IMR-90 (cell line): Measurements from ENCODE around the gene ACVRL1. TPM values are rescaled to one million over a fixed set of nuclear protein-coding genes. Genes with fewer than 3 reads are reported as not detected.
A peak's percentile ranks its signal among the peaks of the same experiment; 100 is the strongest.

Experiments
- ATAC-seq: fragments of 200-7000 bp; cut with Tn5 transposase; 2 replicates; pipeline ENCODE4 v1.9.1; 2020; ENCODE audit warnings: low read depth, mild to moderate bottlenecking, moderate library complexity
- BruUV-seq: library from RNA; stranded (reverse); fragments of 400-500 nt; replicated peaks from 2 replicates; lab custom pipeline; 2021; lab: Mats Ljungman, UMichigan
- CTCF ChIA-PET: fragments of 300-600 bp; formaldehyde crosslinking; extraction: SDS; loops from one replicate; lab custom pipeline; 2021; ENCODE audit warnings: antibody characterized with exemption; lab: Yijun Ruan, JAX
- POLR2A ChIA-PET: fragments of 300-600 bp; sonication (Branson Sonifier 250); formaldehyde crosslinking; loops from one replicate; lab custom pipeline; 2022; ENCODE audit warnings: antibody characterized with exemption; ENCODE audit not compliant: unreplicated experiment; lab: Charles Lee
- DNase-seq: peaks from one replicate; pipeline ENCODE4 v3.0.0; 2013
- H2AFZ ChIP-seq: replicated peaks from 2 replicates; pipeline ENCODE3; 2013; ENCODE audit warnings: low read length, mild to moderate bottlenecking; ENCODE audit not compliant: poor library complexity
- H2AK5ac ChIP-seq: 2 replicates; pipeline ENCODE4 v1.6.1; 2013; ENCODE audit warnings: low read depth, low read length, inconsistent platforms
- H2AK9ac ChIP-seq: replicated peaks from 2 replicates; pipeline ENCODE3; 2013; ENCODE audit warnings: mild to moderate bottlenecking, low read depth, low read length, moderate library complexity; ENCODE audit not compliant: poor library complexity
- H2BK120ac ChIP-seq: 2 replicates; pipeline ENCODE4 v1.6.1; 2013; ENCODE audit warnings: low read depth, low read length, inconsistent platforms
- H2BK15ac ChIP-seq: 3 replicates; pipeline ENCODE4 v1.6.1; 2013; ENCODE audit warnings: low read depth, low read length, inconsistent platforms
- H2BK20ac ChIP-seq: 2 replicates; pipeline ENCODE4 v1.6.1; 2013; ENCODE audit warnings: low read depth, mild to moderate bottlenecking, inconsistent platforms, low read length, moderate library complexity
- H2BK5ac ChIP-seq: 2 replicates; pipeline ENCODE4 v1.6.1; 2013; ENCODE audit warnings: mild to moderate bottlenecking, low read depth, low read length, inconsistent platforms; ENCODE audit not compliant: poor library complexity, severe bottlenecking
- H3K14ac ChIP-seq: replicated peaks from 2 replicates; pipeline ENCODE4 v1.6.1; 2013; ENCODE audit warnings: low read depth, low read length, inconsistent platforms
- H3K18ac ChIP-seq: 2 replicates; pipeline ENCODE4 v1.6.1; 2013; ENCODE audit warnings: low read depth, low read length, control low read depth
- H3K23ac ChIP-seq: 2 replicates; pipeline ENCODE4 v1.6.1; 2013; ENCODE audit warnings: low read depth, low read length, inconsistent platforms
- H3K27ac ChIP-seq: 2 replicates; pipeline ENCODE4 v1.5.1; 2013; ENCODE audit warnings: mild to moderate bottlenecking, control low read depth, low read length; ENCODE audit not compliant: insufficient read depth
- H3K27me3 ChIP-seq: 2 replicates; pipeline ENCODE4 v1.6.1; 2013; ENCODE audit warnings: low read length; ENCODE audit not compliant: control insufficient read depth, insufficient read depth
- H3K36me3 ChIP-seq: 2 replicates; pipeline ENCODE4 v1.6.1; 2013; ENCODE audit warnings: low read length, mixed read lengths; ENCODE audit not compliant: control insufficient read depth, insufficient read depth
- H3K4ac ChIP-seq: 2 replicates; pipeline ENCODE4 v1.6.1; 2013; ENCODE audit warnings: low read depth, low read length, inconsistent platforms
- H3K4me1 ChIP-seq: 2 replicates; pipeline ENCODE4 v1.6.1; 2013; ENCODE audit warnings: low read length, mixed read lengths; ENCODE audit not compliant: control insufficient read depth, insufficient read depth
- H3K4me2 ChIP-seq: 2 replicates; pipeline ENCODE4 v1.6.1; 2013; ENCODE audit warnings: low read depth, mild to moderate bottlenecking, control low read depth, low read length, moderate library complexity
- H3K4me3 ChIP-seq: 2 replicates; pipeline ENCODE4 v1.5.1; 2013; ENCODE audit warnings: low read depth, mild to moderate bottlenecking, control low read depth, low read length, moderate library complexity; ENCODE audit not compliant: insufficient read depth
- H3K56ac ChIP-seq: 2 replicates; pipeline ENCODE4 v1.6.1; 2013; ENCODE audit warnings: low read length, inconsistent platforms; ENCODE audit not compliant: insufficient read depth; ENCODE audit errors: extremely low read depth
- H3K79me1 ChIP-seq, 2 experiments: 2 replicates each; pipeline ENCODE4 v1.6.1; 2013; ENCODE audit warnings: low read length in 2 of 2, inconsistent platforms in 1 of 2, low read depth in 1 of 2
- H3K9ac ChIP-seq: 2 replicates; pipeline ENCODE4 v1.6.1; 2013; ENCODE audit warnings: low read depth, low read length, control low read depth
- H3K9me1 ChIP-seq: 2 replicates; pipeline ENCODE4 v1.6.1; 2013; ENCODE audit warnings: low read length, inconsistent platforms; ENCODE audit not compliant: insufficient read depth
- H3K9me3 ChIP-seq: 2 replicates; pipeline ENCODE4 v1.6.1; 2013; ENCODE audit warnings: low read length; ENCODE audit not compliant: control insufficient read depth, insufficient read depth
- H4K20me1 ChIP-seq: 2 replicates; pipeline ENCODE4 v1.6.1; 2013; ENCODE audit warnings: low read length, inconsistent platforms; ENCODE audit not compliant: insufficient read depth
- H4K5ac ChIP-seq: 2 replicates; pipeline ENCODE4 v1.6.1; 2013; ENCODE audit warnings: mild to moderate bottlenecking, low read depth, low read length, control low read depth
- H4K8ac ChIP-seq, 2 experiments: 2 replicates each; pipeline ENCODE4 v1.6.1; 2013; ENCODE audit warnings: low read depth in 2 of 2, low read length in 2 of 2, control low read depth in 1 of 2, inconsistent platforms in 1 of 2
- H4K91ac ChIP-seq: 2 replicates; pipeline ENCODE4 v1.6.1; 2013; ENCODE audit warnings: low read depth, low read length, inconsistent platforms; ENCODE audit not compliant: insufficient read depth
- BHLHE40 ChIP-seq: fragments of 150-350 bp; IDR thresholded peaks from 2 replicates; pipeline ENCODE4 v1.6.1; 2016; ENCODE audit warnings: mild to moderate bottlenecking, low read depth, low read length
- CEBPB ChIP-seq: IDR thresholded peaks from 2 replicates; pipeline ENCODE4 v1.6.1; 2012; ENCODE audit warnings: low read depth, low read length, improper control_type of control experiment
- FOS ChIP-seq: fragments of 150-350 bp; IDR thresholded peaks from 2 replicates; pipeline ENCODE4 v1.6.1; 2016; ENCODE audit warnings: low read depth, low read length
- MAFK ChIP-seq: IDR thresholded peaks from 2 replicates; pipeline ENCODE4 v1.6.1; 2012; ENCODE audit warnings: low read depth, low read length, improper control_type of control experiment
- MAZ ChIP-seq: IDR thresholded peaks from 2 replicates; pipeline ENCODE4 v1.6.1; 2012; ENCODE audit warnings: low read depth, mild to moderate bottlenecking, low read length, improper control_type of control experiment, moderate library complexity, borderline replicate concordance
- MXI1 ChIP-seq: IDR thresholded peaks from 2 replicates; pipeline ENCODE4 v1.6.1; 2012; ENCODE audit warnings: low read depth, mild to moderate bottlenecking, low read length, moderate library complexity, borderline replicate concordance
- NFE2L2 ChIP-seq: fragments of 150-350 bp; IDR thresholded peaks from 2 replicates; pipeline ENCODE4 v1.6.1; 2016; ENCODE audit warnings: low read depth, mild to moderate bottlenecking, low read length
- POLR2A ChIP-seq: IDR thresholded peaks from 2 replicates; pipeline ENCODE4 v1.6.1; 2012; ENCODE audit warnings: mild to moderate bottlenecking, low read depth, low read length
- RCOR1 ChIP-seq: IDR thresholded peaks from 2 replicates; pipeline ENCODE4 v1.6.1; 2012; ENCODE audit warnings: mild to moderate bottlenecking, low read length, improper control_type of control experiment; ENCODE audit not compliant: insufficient replicate concordance
- RFX5 ChIP-seq: IDR thresholded peaks from 2 replicates; pipeline ENCODE4 v1.8.0; 2012; ENCODE audit warnings: low read depth, mild to moderate bottlenecking, low read length, moderate library complexity
- SMC3 ChIP-seq: fragments of 150-350 bp; IDR thresholded peaks from 2 replicates; pipeline ENCODE4 v1.6.1; 2016; ENCODE audit warnings: low read depth, mild to moderate bottlenecking, antibody characterized with exemption, low read length, moderate library complexity
- WGBS, 2 experiments: methylation state at CpG; one replicate each; pipeline versions ENCODE4 v1.1.5 to v1.1.7; 2013; ENCODE audit warnings: missing lambda C conversion rate in 2 of 2; ENCODE audit not compliant: insufficient read length in 1 of 2; ENCODE audit errors: extremely low coverage in 2 of 2; 5-methylcytosine and 5-hydroxymethylcytosine counted together
- dilution Hi-C: fragments of 300-500 bp; cut with HindIII; formaldehyde crosslinking; loops from one replicate; pipeline ENCODE4 v1.14.3; 2018; ENCODE audit warnings: low sequenced_read_pairs; ENCODE audit not compliant: unreplicated experiment
- in situ Hi-C: fragments of 300-500 bp; cut with MboI; formaldehyde crosslinking; loops from 3 replicates; pipeline ENCODE4 v1.14.3; 2019; ENCODE audit warnings: low sequenced_read_pairs, inconsistent platforms, mixed read lengths
- intact Hi-C: fragments of 100-400 bp; cut with micrococcal nuclease; formaldehyde crosslinking; loops from 2 replicates; pipeline ENCODE4 v1.10.0; 2022
- polyA plus RNA-seq, 3 experiments: library from polyadenylated mRNA; depleted of rRNA; stranded (reverse); fragments of >200 nt; gene quantifications; 2 replicates each; pipeline ENCODE4 v1.2.3, GENCODE V29; 2012; ENCODE audit warnings: low replicate concordance in 1 of 3
- total RNA-seq: library from RNA; depleted of rRNA; stranded (reverse); fragments of >200 nt; gene quantifications from 2 replicates; pipeline ENCODE4 v1.2.3, GENCODE V29; 2012
- TF ChIP-seq, protein P1 (sequence below): fragments of 150-350 bp; IDR thresholded peaks from 2 replicates; pipeline ENCODE4 v1.6.1; 2016; ENCODE audit warnings: low read depth, mild to moderate bottlenecking, low read length, moderate library complexity, borderline replicate concordance
- TF ChIP-seq, protein P2 (sequence below): conservative IDR thresholded peaks from 2 replicates; pipeline ENCODE4 v1.5.1; 2012; ENCODE audit warnings: mild to moderate bottlenecking, low read depth, low read length, improper control_type of control experiment

Gene ACVRL1
- total and polyA plus RNA-seq, 2 of the 4 experiments (the other 2 are of a cell fraction) = 6.4 to 7.5 TPM

DNA sequence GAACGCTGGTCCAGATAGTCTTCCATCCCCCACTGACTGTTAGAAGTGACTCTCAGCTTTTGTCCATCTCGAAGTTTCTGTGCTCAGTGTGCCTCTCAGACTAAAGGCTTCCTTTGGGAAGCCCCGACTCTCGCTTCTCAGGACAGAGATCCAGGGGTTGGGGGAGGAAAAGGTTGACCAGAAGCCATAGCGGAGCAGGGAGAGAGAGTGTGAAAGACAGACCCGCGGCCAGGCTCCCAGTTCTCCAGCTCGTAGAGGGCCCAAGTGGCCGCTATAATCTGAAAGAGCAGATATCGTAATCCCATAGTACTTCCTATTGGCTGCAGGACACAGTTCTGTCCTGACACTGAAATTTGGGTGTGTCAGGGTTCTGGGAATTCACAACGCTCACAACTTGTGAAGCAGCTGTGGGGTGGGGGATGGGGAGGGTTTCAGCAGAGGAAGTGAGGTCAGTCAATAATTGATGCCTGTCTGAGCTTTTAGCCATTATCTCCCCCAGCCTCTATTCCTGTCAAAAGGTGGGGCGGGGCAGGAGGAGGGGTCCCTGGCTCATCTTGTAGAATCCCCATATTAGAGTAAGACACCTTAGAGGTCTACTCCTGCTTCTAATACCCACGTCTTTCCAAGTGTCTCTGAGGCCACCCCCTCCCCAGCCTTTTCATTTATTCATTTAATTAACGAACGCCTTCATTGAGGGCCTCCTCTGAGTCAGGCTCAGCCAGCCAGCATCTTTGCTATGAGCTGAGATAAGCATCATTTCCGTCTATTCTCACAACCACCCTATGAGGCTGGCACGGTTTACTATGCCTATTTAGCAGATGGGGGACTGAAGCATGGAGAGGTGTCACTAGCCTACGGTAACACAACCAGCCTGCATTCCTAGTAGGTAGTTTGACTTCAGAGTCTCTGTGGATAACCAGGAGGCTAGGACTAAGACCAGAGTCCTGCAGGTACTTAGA is 1.6 kb upstream of the ACVRL1 start:
- ATAC-seq (no peak; the same call in 1 of the 2 replicates), DNase-seq (peak; percentile 40)
- 20% methylated on average over 2 of the region's 18 CpGs; no CpG with 5 or more reads in 1 of the 2 experiments for WGBS, 2 experiments
- Histone ChIP-seq H3K18ac (peak overlapping the region; percentile 82), H3K9ac (no peak overlapping the region), H2BK20ac (peak overlapping the region; percentile 88), H4K20me1 (no peaks in the 10 kb centered on the region), H4K8ac (peak overlapping the region; percentile 73 to 82), H3K9me1 (peaks cover 36% of the 10 kb centered on the region), H2AK9ac (peak overlapping the region; percentile 2), H2BK15ac (peak overlapping the region; percentile 98; the same call in 2 of the 3 replicates), H3K79me1 (peaks cover 0 to 14% of the 10 kb centered on the region in 2 experiments; a peak in 3 of 4 replicates), H3K14ac (peak overlapping the region; percentile 87), H3K27ac (peak overlapping the region; percentile 85), H3K27me3 (no peaks in the 10 kb centered on the region), H3K4ac (peak overlapping the region; percentile 92), H2BK120ac (peak overlapping the region; percentile 83), H3K23ac (peak overlapping the region; percentile 59), H3K36me3 (no peaks in the 10 kb centered on the region), H3K4me3 (no peak overlapping the region), H2AK5ac (peak overlapping the region; percentile 92), H3K56ac (peak overlapping the region; percentile 3; the same call in 1 of the 2 replicates), H4K5ac (peak overlapping the region; percentile 86), H2BK5ac (peak overlapping the region; percentile 55), H4K91ac (peak overlapping the region; percentile 37), H3K4me2 (peak overlapping the region; percentile 12; the same call in 1 of the 2 replicates), H3K9me3 (no peaks in the 10 kb centered on the region), H2AFZ (peak overlapping the region; percentile 85), H3K4me1 (peaks cover 27% of the 10 kb centered on the region)
- BruUV-seq = no TSS peak
- in situ Hi-C loops = no loop called here
- dilution Hi-C loops = no loop called here
- CTCF ChIA-PET = interaction anchor here (0.6 kb wide), 1 partner anchor 39 kb away, joined by 3 read pairs; no protein-coding TSS in a partner anchor
- POLR2A ChIA-PET = no interaction called here
- intact Hi-C loops = no loop called here
- TF ChIP-seq CEBPB = no peak
- TF ChIP-seq SMC3 = no peak
- TF ChIP-seq, protein P1, sequence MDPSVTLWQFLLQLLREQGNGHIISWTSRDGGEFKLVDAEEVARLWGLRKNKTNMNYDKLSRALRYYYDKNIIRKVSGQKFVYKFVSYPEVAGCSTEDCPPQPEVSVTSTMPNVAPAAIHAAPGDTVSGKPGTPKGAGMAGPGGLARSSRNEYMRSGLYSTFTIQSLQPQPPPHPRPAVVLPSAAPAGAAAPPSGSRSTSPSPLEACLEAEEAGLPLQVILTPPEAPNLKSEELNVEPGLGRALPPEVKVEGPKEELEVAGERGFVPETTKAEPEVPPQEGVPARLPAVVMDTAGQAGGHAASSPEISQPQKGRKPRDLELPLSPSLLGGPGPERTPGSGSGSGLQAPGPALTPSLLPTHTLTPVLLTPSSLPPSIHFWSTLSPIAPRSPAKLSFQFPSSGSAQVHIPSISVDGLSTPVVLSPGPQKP = no peak
- TF ChIP-seq, protein P2, sequence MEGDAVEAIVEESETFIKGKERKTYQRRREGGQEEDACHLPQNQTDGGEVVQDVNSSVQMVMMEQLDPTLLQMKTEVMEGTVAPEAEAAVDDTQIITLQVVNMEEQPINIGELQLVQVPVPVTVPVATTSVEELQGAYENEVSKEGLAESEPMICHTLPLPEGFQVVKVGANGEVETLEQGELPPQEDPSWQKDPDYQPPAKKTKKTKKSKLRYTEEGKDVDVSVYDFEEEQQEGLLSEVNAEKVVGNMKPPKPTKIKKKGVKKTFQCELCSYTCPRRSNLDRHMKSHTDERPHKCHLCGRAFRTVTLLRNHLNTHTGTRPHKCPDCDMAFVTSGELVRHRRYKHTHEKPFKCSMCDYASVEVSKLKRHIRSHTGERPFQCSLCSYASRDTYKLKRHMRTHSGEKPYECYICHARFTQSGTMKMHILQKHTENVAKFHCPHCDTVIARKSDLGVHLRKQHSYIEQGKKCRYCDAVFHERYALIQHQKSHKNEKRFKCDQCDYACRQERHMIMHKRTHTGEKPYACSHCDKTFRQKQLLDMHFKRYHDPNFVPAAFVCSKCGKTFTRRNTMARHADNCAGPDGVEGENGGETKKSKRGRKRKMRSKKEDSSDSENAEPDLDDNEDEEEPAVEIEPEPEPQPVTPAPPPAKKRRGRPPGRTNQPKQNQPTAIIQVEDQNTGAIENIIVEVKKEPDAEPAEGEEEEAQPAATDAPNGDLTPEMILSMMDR = no peak
- no peak for TF ChIP-seq POLR2A
- no peak for TF ChIP-seq RCOR1
- TF ChIP-seq NFE2L2 = no peak
- TF ChIP-seq MAFK = no peak
- no peak for TF ChIP-seq MAZ
- no peak for TF ChIP-seq MXI1
- TF ChIP-seq FOS = no peak
- no peak for TF ChIP-seq RFX5
- TF ChIP-seq BHLHE40 = no peak
